Ishikawa (cell line): Measurements from ENCODE around the gene NUDT14.

ENCODE experiments used
- CEBPB ChIP-seq: IDR thresholded peaks from 2 replicates; pipeline ENCODE4 v1.6.1; 2012
- EGR1 ChIP-seq: IDR thresholded peaks from 2 replicates; pipeline ENCODE4 v1.6.1; 2012
- NFIC ChIP-seq: IDR thresholded peaks from 2 replicates; pipeline ENCODE4 v1.6.1; 2012
- RAD21 ChIP-seq: IDR thresholded peaks from 2 replicates; pipeline ENCODE4 v1.6.1; 2012; ENCODE audit warnings: low read depth
- TAF1 ChIP-seq: IDR thresholded peaks from 2 replicates; pipeline ENCODE4 v1.6.1; 2012; ENCODE audit warnings: low read depth, mild to moderate bottlenecking
- TCF12 ChIP-seq: IDR thresholded peaks from 2 replicates; pipeline ENCODE4 v1.6.1; 2012; ENCODE audit warnings: low read depth
- USF1 ChIP-seq: IDR thresholded peaks from 2 replicates; pipeline ENCODE4 v1.6.1; 2012
- YY1 ChIP-seq: IDR thresholded peaks from 2 replicates; pipeline ENCODE4 v1.6.1; 2012; ENCODE audit warnings: low read depth

DNA sequence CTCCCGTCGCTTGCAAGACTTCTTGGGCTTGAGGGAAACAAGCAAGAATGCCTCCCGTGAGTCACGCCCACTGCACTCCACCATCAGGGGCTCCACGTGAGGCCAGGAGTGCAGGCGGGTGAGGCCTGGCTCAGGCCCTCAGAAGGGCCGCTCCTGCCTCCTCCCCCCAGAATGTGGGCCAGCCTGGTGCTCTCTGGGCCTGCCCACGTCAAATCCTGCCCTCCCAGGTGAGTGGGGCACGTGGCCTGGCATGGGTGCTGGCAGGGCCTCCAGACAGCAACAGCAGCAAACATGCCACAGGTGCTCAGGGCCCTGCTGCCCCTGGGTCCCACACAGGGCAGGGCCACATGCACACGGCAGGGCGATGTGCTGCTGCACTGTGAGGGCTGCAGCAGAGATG, 36.7 kb upstream of the NUDT14 start:
- no peak for TF ChIP-seq RAD21
- no peak for TF ChIP-seq CEBPB
- no peak for TF ChIP-seq TAF1
- no peak for TF ChIP-seq YY1
- no peak for TF ChIP-seq EGR1
- no peak for TF ChIP-seq TCF12
- TF ChIP-seq NFIC, result no peak
- TF ChIP-seq USF1, result no peak
